Neural progenitor cell (in vitro differentiated cells): ENCODE data around the gene TLR3.

Experiments
- CTCF ChIP-seq: fragments of 200-600 bp; sonication (generic); IDR thresholded peaks from 2 replicates; pipeline ENCODE4 v1.5.1; 2017; ENCODE audit warnings: antibody characterized with exemption, mild to moderate bottlenecking
- EZH2 ChIP-seq: fragments of 200-600 bp; sonication (generic); IDR thresholded peaks from 2 replicates; pipeline ENCODE4 v1.6.1; 2017; ENCODE audit warnings: antibody characterized with exemption, mild to moderate bottlenecking, moderate library complexity

- peak; percentile 90 for TF ChIP-seq CTCF
- TF ChIP-seq EZH2, result no peak
Measured at GRCh38 chr4:186021461-186022167, 47.3 kb upstream of the TLR3 start.
